GM12878 (cell line): ENCODE data around the gene IQGAP2. TPM values are rescaled to one million over a fixed set of nuclear protein-coding genes. Genes with fewer than 3 reads are reported as not detected.

Experiments used
- ATAC-seq: fragments of 200-7000 bp; cut with Tn5 transposase; 3 replicates; pipeline ENCODE4 v1.9.1; 2020; ENCODE audit warnings: mild to moderate bottlenecking, moderate library complexity
- BruUV-seq: library from RNA; stranded (reverse); fragments of 400-500 nt; replicated peaks from 2 replicates; lab custom pipeline; 2021; lab: Mats Ljungman, UMichigan
- CTCF ChIA-PET: fragments of 300-600 bp; sonication (Branson Sonifier 250); formaldehyde crosslinking; extraction: SDS; loops from one replicate; lab custom pipeline; 2021; ENCODE audit warnings: inconsistent platforms; lab: Yijun Ruan, JAX
- POLR2A ChIA-PET: fragments of 350-600 bp; formaldehyde crosslinking; extraction: SDS; loops from one replicate; lab custom pipeline; 2021; ENCODE audit warnings: inconsistent platforms; lab: Charles Lee
- RAD21 ChIA-PET: fragments of 300-600 bp; sonication (Branson Sonifier 250); formaldehyde crosslinking; loops from one replicate; lab custom pipeline; 2023; ENCODE audit warnings: antibody characterized with exemption; ENCODE audit not compliant: unreplicated experiment; lab: Charles Lee
- SMC1A ChIA-PET: fragments of 300-600 bp; sonication (Branson Sonifier 250); formaldehyde crosslinking; loops from one replicate; lab custom pipeline; 2023; ENCODE audit not compliant: unreplicated experiment, uncharacterized antibody; lab: Charles Lee
- DNase-seq: peaks from one replicate; pipeline ENCODE4 v3.0.0-alpha.2; 2011; ENCODE audit warnings: low read depth, low spot score
- FAIRE-seq: peaks from 3 replicates; lab custom pipeline; 2011; peaks lifted over from hg19 to GRCh38; lab: Jason Lieb, UNC
- H2AFZ ChIP-seq: 2 replicates; pipeline ENCODE4 v1.6.0; 2011; ENCODE audit warnings: low read depth, low read length, control low read depth; ENCODE audit not compliant: control insufficient read depth
- H3K27ac ChIP-seq: 2 replicates; pipeline ENCODE4 v1.5.1; 2011; ENCODE audit warnings: control low read depth; ENCODE audit not compliant: control insufficient read depth, insufficient read depth
- H3K27me3 ChIP-seq, 2 experiments: replicated peaks in 1 of 2; 2 replicates each; pipeline versions ENCODE4 v1.6.0 to v1.6.1; 2011; ENCODE audit warnings: low read length in 1 of 2; ENCODE audit not compliant: control insufficient read depth in 2 of 2, insufficient read depth in 2 of 2
- H3K36me3 ChIP-seq, 2 experiments: 2 replicates each; pipeline ENCODE4 v1.5.1; 2011; ENCODE audit warnings: low read length in 1 of 2; ENCODE audit not compliant: control insufficient read depth in 2 of 2, insufficient read depth in 2 of 2
- H3K4me1 ChIP-seq: 2 replicates; pipeline ENCODE4 v1.6.1; 2011; ENCODE audit warnings: mild to moderate bottlenecking, low read length, moderate library complexity, mixed read lengths; ENCODE audit not compliant: control insufficient read depth, insufficient read depth
- H3K4me2 ChIP-seq: 2 replicates; pipeline ENCODE4 v1.6.0; 2011; ENCODE audit warnings: control low read depth; ENCODE audit not compliant: control insufficient read depth, insufficient read depth
- H3K4me3 ChIP-seq: fragments of 200-600 bp; sonication (generic); 2 replicates; pipeline ENCODE4 v1.5.1; 2016
- H3K79me2 ChIP-seq: 2 replicates; pipeline ENCODE4 v1.6.0; 2011; ENCODE audit warnings: low read length; ENCODE audit not compliant: control insufficient read depth, insufficient read depth
- H3K9ac ChIP-seq: 2 replicates; pipeline ENCODE4 v1.8.0; 2011; ENCODE audit warnings: low read length, control low read depth, mixed read lengths; ENCODE audit not compliant: control insufficient read depth, insufficient read depth
- H3K9me3 ChIP-seq: replicated peaks from 3 replicates; pipeline ENCODE4 v1.5.1; 2011; ENCODE audit warnings: mild to moderate bottlenecking, low read length; ENCODE audit not compliant: control insufficient read depth, insufficient read depth
- H4K20me1 ChIP-seq: 2 replicates; pipeline ENCODE4 v1.6.0; 2011; ENCODE audit not compliant: control insufficient read depth, insufficient read depth
- BCLAF1 ChIP-seq: fragments of 450-650 bp; IDR thresholded peaks from 2 replicates; pipeline ENCODE4 v1.6.1; 2017; ENCODE audit warnings: antibody characterized with exemption, mild to moderate bottlenecking, moderate library complexity
- CBX3 ChIP-seq: fragments of 200-600 bp; sonication (generic); IDR thresholded peaks from 2 replicates; pipeline ENCODE4 v1.6.1; 2016; ENCODE audit warnings: low read depth, borderline replicate concordance
- CREB1 ChIP-seq: IDR thresholded peaks from 2 replicates; pipeline ENCODE4 v1.6.1; 2012; ENCODE audit warnings: low read depth, mild to moderate bottlenecking, inconsistent platforms
- EGR1 ChIP-seq, 2 experiments: IDR thresholded peaks; 1 replicate in 1 of 2; 2 replicates in 1 of 2; pipeline ENCODE4 v1.6.1; 2011 to 2012; ENCODE audit warnings: low read depth in 2 of 2, low read length in 2 of 2, borderline replicate concordance in 1 of 2, mild to moderate bottlenecking in 1 of 2, moderate library complexity in 1 of 2
- ELK1 ChIP-seq: IDR thresholded peaks from 2 replicates; pipeline ENCODE4 v1.6.1; 2012; ENCODE audit warnings: low read depth, low read length, improper control_type of control experiment
- IKZF2 ChIP-seq, 2 experiments: fragments of 450-650 bp; IDR thresholded peaks; 2 replicates each; pipeline ENCODE4 v1.6.1; 2017; ENCODE audit warnings: mild to moderate bottlenecking in 2 of 2, moderate library complexity in 2 of 2
- IRF4 ChIP-seq: IDR thresholded peaks from 2 replicates; pipeline ENCODE4 v1.6.1; 2011; ENCODE audit warnings: low read depth, low read length
- MYC ChIP-seq: IDR thresholded peaks from 2 replicates; pipeline ENCODE4 v1.6.1; 2011; ENCODE audit warnings: mild to moderate bottlenecking, low read length, moderate library complexity, inconsistent platforms; ENCODE audit not compliant: insufficient read depth, insufficient replicate concordance, insufficient read length, severe bottlenecking
- REST ChIP-seq: IDR thresholded peaks from 2 replicates; pipeline ENCODE4 v1.6.1; 2012; ENCODE audit warnings: mild to moderate bottlenecking, low read depth, low read length
- RFX5 ChIP-seq: IDR thresholded peaks from 2 replicates; pipeline ENCODE4 v1.6.1; 2011; ENCODE audit warnings: low read depth, low read length, improper control_type of control experiment
- SMAD1 ChIP-seq: fragments of 450-650 bp; IDR thresholded peaks from 2 replicates; pipeline ENCODE4 v1.6.1; 2018; ENCODE audit warnings: mild to moderate bottlenecking, low read depth; ENCODE audit not compliant: partially characterized antibody
- STAT1 ChIP-seq: fragments of 450-650 bp; conservative IDR thresholded peaks from 2 replicates; pipeline ENCODE4 v1.6.1; 2014; ENCODE audit warnings: antibody characterized with exemption, mild to moderate bottlenecking
- SUZ12 ChIP-seq: fragments of 200-600 bp; sonication (generic); IDR thresholded peaks from one replicate; pipeline ENCODE4 v1.6.1; 2018; ENCODE audit warnings: antibody characterized with exemption, mild to moderate bottlenecking; ENCODE audit not compliant: unreplicated experiment
- TARDBP ChIP-seq: IDR thresholded peaks from 2 replicates; pipeline ENCODE4 v1.6.1; 2016; ENCODE audit warnings: borderline replicate concordance
- ZNF24 ChIP-seq: fragments of 450-650 bp; IDR thresholded peaks from 2 replicates; pipeline ENCODE4 v1.6.1; 2017; ENCODE audit warnings: antibody characterized with exemption, mild to moderate bottlenecking
- WGBS: methylation state at CpG from one replicate; pipeline ENCODE4 v1.1.6; 2016; ENCODE audit warnings: low lambda C conversion rate; ENCODE audit not compliant: insufficient replicate concordance, insufficient coverage; ENCODE audit errors: missing lambda C conversion rate; 5-methylcytosine and 5-hydroxymethylcytosine counted together
- in situ Hi-C: fragments of 300-500 bp; cut with MboI; formaldehyde crosslinking; loops from 9 replicates; pipeline ENCODE4 v1.14.3; 2018; ENCODE audit warnings: mixed read lengths
- intact Hi-C: fragments of 100-400 bp; cut with micrococcal nuclease; formaldehyde crosslinking; loops from one replicate; pipeline ENCODE4 v1.14.2; 2022; ENCODE audit not compliant: unreplicated experiment
- polyA plus RNA-seq, 11 experiments: library from polyadenylated mRNA; depleted of rRNA in 4 of 11; unstranded in 6 of 11; stranded (reverse) in 5 of 11; fragments of >200 nt; fragmentation: Nextera tagmentation in 4 of 11; fragmentation: Illumina TruSeq in 1 of 11; extraction: Ambion mirVana in 4 of 11; extraction: Trizol in 1 of 11; gene quantifications; 1 replicate in 1 of 11; 2 replicates in 10 of 11; pipeline versions ENCODE4 v1.2.1 to v1.2.3, GENCODE V29; 2011 to 2016; ENCODE audit warnings: inconsistent platforms in 2 of 11, missing spikeins in 2 of 11, low read depth in 1 of 11
- total RNA-seq, 4 experiments: library from RNA; depleted of rRNA in 3 of 4; stranded (reverse); fragments of >200 nt in 3 of 4; fragmentation: Illumina TruSeq in 1 of 4; extraction: Trizol in 1 of 4; gene quantifications; 2 replicates each; pipeline versions ENCODE4 v1.2.1 to v1.2.3, GENCODE V29; 2013 to 2021

Gene IQGAP2
- total and polyA plus RNA-seq, 10 of the 15 experiments (the other 5 are each of a cell fraction or from before 2014, with no cell fraction given): 14.5 to 41.4 (median 21.8) TPM

GRCh38 chr5:76427206-76428140 is 24.4 kb downstream of the IQGAP2 start:
- intact Hi-C loops: no loop called here
- H3K9me3 ChIP-seq: no peaks in the 10 kb centered on the region
- in situ Hi-C loops: no loop called here
- ATAC-seq (no peak; the same call in 2 of the 3 replicates), DNase-seq (no peak), FAIRE-seq (no peak)
- H2AFZ ChIP-seq: no peak overlapping the region
- no TSS peak for BruUV-seq
- CTCF ChIA-PET: interaction anchor here (0.5 kb wide), 1 partner anchor 374 kb away, joined by 4 read pairs; no protein-coding TSS in a partner anchor
- H3K4me2 ChIP-seq: no peak overlapping the region
- H3K27me3 ChIP-seq: no peaks in the 10 kb centered on the region
- no peaks in the 10 kb centered on the region for H4K20me1 ChIP-seq
- POLR2A ChIA-PET: interaction anchor here (1.5 kb wide), 1 partner anchor 22 kb away, joined by 4 read pairs; no protein-coding TSS in a partner anchor
- RAD21 ChIA-PET: no interaction called here
- no peak overlapping the region for H3K4me3 ChIP-seq
- no peaks in the 10 kb centered on the region; the same call in 1 of the 2 replicates for H3K79me2 ChIP-seq
- no peaks in the 10 kb centered on the region for H3K4me1 ChIP-seq
- SMC1A ChIA-PET: interaction anchor here (1.6 kb wide), 1 partner anchor 13 kb away, joined by 4 read pairs; no protein-coding TSS in a partner anchor
- no peak for TF ChIP-seq ELK1
- TF ChIP-seq REST: no peak
- no peak for TF ChIP-seq SMAD1
- TF ChIP-seq CBX3: no peak
- no peak for TF ChIP-seq STAT1
- no peak for TF ChIP-seq MYC
- TF ChIP-seq IKZF2 (IDR thresholded peaks at IDR 0.05): no peak
- TF ChIP-seq RFX5: no peak
- no peak for TF ChIP-seq TARDBP
- TF ChIP-seq EGR1 (IDR thresholded peaks at IDR 0.05; ENCODE audit: borderline replicate concordance in 1 of 2, low read depth in 2 of 2, low read length in 2 of 2): no peak
- TF ChIP-seq SUZ12: no peak
- no peak for TF ChIP-seq BCLAF1
- no peak for TF ChIP-seq CREB1
- no peak for TF ChIP-seq IRF4
- TF ChIP-seq ZNF24: no peak
- no peak overlapping the region for H3K9ac ChIP-seq
- no peaks in the 10 kb centered on the region for H3K36me3 ChIP-seq
- H3K27ac ChIP-seq: no peak overlapping the region
- WGBS: 83% methylated on average over 14 of the region's 14 CpGs
